ENCODE data around the gene LRRK2.
"Not testable (repeated sequence)": the region's sequence is repeated elsewhere in the genome, so short reads cannot be mapped to it uniquely, and the experiment has no call there.

Gene LRRK2

DNA sequence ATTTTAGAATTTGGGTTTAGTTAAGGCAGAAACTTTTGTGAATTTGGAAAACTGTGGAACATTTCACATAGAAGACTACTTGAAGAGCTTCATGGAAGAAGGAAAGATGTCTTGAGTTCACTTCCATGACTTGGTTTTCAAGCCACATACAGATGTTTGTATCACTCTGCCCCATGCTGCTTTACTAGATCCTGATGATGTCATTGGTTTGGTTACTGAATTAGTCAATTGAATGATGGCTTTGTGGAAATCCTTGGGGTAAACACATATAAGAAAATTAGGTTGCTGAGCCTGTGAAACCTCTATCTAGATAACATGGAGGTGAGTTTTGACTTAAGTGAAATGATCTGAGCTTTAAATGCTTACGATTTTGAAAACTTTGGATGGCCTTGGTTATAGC is 90.6 kb downstream of the LRRK2 start:
- no peak for DNase-seq (ENCODE audit: low spot score)

DNA sequence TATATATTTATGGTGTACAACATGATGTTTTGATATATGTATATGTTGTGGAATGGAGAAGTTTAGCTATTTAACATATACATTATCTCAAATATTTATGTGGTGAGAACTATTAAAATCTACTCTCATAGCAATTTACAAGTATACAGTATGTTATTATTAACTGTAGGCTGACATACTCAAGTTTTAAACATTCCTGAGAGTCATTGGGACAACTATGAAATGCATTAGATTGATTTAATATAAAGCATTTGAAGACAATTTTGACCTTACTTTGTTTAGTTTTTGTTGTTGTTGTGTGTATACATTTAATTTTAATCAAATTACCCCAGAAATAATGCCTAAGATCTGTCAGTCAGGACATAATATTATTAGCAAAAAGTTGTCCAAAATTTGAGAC is 99.5 kb downstream of the LRRK2 start:
- no peak for DNase-seq (ENCODE audit: low spot score)

DNA sequence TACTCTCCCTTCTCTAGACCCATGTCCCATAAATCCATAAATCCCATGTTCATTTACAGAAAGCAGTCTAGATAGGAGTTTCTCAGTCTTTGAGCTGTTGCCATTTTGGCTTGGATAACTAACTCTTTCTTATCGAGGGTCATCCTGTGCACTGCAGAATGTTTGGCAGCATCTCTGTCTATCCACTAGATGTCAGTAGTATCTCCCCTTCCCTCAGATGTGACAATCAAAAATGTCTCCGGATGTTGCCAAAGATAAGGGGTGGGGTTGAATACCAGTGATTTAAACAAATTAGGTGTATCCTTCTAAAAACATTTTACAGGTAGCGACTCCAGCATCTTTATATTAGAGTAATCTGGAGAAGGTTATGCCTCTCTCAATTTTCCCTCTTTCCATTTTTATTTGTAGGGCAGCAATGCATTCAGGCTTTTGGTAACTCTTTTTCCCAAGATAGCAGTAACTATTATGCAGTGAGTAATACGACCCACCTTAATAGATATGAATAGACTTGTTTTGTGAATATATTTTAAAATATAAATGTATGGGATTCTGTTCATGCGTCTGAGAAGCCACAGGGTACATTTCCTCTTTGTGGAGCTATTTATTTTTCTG is 100.7 kb downstream of the LRRK2 start:
- DNase-seq (ENCODE audit: low spot score), result peak; percentile 57

DNA sequence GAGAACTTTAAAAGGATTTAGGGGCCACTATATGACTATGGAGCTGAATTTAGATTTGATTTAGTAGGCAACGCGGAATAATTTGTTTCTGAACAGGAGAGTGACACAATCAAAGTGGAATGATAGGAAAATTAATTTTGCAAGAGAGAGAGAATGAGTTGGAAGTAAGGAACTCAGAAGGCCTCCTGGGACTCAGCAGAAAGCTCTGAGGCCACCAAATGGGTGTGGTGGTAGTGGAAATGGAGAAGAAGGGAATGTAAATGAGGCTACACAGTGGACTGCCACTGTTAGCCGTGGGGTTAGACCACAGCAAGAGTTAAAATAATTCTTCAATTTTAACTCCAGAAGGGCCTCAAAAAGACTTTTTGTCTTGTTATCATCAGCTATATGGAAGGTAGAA is 102.7 kb downstream of the LRRK2 start:
- no peak for DNase-seq (ENCODE audit: low spot score)

DNA sequence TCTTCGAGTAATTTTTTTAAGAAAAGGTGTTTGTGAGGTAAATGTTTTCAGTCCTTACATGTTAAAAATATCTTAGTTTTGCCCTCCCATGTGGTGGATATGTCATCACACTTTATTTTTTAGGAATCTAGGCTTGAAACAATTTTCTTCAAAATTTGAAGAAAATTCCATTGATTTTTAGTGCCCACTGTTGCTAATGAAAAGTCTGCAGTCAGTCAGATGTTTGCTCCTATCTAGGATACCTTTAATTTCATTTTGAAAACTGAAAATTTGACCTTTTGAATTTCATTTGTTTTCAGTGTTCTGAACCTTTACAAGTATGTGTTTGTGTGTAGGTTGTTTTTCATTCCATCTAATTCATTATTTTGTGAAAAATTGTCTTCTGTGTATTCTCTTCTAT is 105.4 kb downstream of the LRRK2 start:
- no peak for DNase-seq (ENCODE audit: low spot score)

DNA sequence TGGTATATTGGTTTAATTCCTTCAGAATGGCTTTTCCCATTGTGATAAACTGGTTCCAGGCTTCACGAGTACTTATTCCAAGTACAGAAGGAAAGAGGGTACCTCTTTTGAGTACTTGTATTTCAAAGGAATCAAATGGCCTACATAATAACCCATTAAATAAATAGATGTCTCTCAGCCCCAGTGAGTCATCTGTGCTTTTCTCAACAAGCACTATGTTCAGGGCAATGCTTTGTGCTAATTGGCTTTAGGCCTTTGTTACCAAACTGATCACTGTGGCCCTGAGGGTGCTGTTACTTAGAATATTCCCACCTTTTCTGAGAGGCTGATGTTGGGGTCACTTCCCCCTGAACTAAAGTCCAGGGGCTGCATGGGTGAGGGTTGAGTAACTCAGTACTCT is 107.1 kb downstream of the LRRK2 start:
- no peak for DNase-seq (ENCODE audit: low spot score)

DNA sequence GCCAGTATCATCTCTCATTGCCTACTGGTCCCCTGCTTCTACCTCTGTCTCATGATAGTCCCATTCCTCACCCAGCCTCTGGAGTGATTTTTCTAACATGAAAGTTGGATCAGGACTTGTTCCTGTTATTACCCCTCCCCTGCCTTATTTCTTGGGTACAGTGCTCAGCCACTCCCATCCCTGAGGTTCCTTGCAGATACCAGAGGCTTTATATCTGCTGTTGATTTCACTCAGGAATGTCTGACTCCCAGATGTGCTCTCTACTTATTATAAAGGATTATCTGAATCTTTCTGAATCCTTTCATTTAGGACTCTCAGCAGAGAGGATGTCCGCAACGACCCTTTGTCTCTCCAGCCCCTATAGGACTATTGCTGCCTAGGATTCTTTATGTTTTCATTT is 111.2 kb downstream of the LRRK2 start:
- DNase-seq (ENCODE audit: low spot score), result no peak

DNA sequence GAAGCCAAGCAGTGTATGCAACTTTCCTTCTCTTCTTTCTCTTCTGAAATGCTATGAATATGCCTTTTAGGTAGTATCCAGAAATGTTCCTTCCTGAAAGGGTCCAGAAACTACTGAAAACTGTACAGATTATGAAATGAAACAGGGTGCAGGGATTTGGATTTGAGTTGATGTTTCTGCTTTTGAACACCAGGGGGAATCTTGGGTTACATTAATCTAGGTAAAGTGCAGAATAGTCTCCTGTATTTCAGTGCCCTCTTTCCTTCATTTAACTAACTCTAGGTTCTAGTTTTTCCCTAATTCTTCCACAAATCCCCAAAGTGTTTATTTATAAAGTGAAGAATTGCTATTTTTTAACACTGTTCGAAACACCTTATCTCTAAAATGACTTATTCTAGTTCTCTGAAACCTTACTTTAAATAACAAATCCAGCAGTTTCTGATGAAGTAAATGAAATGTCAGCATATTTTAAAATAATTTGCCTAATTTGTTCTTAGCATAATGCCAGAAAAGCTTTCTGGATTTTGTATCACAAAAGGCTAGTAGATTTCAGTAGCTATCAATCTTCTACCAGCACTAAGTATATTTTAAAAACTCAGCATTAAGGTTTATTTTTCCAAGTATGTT is 111.9 kb downstream of the LRRK2 start:
- peak; percentile 50 for DNase-seq (ENCODE audit: low spot score)

DNA sequence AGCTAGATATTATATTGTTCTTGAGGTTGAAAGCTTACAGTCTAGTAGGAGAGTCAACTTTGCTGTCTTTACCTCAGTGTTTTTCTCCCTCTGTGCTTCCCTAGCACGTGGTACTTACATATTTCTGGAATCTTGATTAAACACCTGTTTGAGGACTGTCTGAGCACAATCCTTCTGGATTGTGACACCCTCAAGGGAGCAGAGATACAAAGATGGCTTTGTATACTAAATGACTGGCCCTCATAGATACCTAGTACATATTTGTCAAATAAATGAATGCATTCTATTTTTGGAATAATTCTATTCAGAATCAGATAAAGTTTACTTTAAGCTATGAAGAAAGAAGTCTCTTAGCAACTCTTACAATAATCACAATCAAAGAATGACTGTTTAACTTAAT is 113.3 kb downstream of the LRRK2 start:
- no peak for DNase-seq (ENCODE audit: low spot score)

DNA sequence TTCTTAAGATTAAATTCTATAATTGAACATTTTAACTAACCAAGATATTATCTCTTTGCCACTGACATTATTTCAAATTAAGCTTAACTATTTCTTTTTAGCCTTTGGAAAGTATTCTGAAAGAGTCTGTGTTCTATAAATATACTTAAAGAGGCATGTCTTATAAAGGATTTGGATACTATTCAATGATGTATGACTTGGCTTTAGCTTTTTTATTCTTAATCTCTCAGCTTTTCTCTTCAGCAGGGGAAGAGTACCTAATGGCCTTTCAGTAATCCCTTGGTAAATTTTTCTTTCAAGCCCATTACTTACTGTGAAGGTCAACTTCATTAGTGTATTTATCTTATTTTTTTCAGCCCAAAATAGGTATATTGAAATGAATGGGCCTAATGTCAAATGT is 113.8 kb downstream of the LRRK2 start:
- DNase-seq (ENCODE audit: low spot score), result no peak

DNA sequence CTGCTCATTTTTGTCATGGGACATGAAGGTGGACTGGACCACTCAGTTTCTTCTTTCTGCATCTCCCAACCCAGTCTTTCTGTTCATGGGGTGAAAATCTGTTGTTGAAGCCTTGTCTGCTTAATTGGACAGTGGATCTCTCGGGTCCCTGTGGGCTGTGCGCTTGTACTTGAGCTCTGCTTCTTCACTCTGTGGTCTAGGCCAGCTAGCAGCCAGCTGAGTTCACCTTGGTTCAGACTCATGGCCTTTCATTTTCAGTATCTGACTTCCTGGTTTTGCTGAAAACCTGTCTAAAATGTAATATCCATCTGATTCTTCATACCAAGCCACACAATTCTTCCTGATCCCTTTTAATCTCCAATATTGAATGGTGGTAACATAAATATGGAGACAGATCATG is 117.2 kb downstream of the LRRK2 start:
- no peak for DNase-seq (ENCODE audit: low spot score)

DNA sequence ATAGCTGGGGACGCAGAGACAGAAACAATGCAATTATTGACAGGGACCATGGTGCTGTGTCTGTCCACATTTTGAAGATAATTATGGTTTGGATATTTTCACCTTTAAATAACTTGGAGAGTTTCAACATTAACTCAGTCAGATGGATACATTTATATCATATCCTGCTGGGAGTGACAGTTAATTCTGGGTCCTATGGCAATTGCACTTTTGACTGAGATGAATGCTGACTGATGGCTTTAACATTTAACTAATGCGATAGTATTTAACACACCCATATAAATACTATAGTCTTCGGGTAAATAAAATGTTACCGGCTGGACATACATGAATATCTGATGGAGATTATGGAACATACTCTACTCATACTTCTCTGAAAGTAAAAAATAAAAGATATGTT is 118.3 kb downstream of the LRRK2 start:
- DNase-seq (ENCODE audit: low spot score), result no peak

DNA sequence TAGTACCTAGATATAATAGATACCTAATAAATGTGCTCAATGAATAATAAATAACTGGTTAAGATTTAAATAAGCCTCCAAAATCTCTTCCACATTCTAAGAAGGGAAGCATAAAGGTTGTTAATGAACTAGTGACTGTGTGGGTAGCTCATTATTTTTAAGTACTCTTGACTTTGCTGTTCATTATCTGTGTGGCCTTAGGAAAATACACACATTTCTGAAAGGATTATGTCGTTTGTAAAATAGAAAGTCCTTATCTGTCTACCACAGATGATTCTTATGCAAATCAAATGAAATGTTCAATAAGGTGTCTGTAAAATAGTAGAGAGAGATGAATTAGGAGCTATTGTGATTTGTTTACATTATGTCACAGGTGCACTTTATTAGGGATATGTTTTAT is 119.5 kb downstream of the LRRK2 start:
- DNase-seq (ENCODE audit: low spot score), result no peak

DNA sequence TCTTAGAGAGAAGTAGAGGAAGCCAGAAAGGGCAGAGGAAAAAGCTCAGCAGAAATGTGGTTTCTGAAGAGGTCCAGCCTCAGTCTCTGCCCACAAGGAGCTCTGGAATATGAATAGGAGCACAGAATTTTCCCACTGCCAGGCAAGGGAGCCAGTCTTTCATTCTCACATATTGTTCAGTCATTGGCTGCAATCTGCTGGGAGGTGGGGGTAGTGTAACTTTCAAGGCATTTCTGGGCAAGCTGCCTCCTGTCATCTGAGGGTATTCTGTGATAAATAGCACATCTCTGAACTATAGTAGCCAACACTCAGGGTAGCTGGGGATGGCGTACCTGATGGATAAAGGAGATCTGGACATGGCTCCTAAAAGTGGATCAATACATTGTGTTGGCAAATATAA is 127.2 kb downstream of the LRRK2 start:
- DNase-seq (ENCODE audit: low spot score), result no peak

DNA sequence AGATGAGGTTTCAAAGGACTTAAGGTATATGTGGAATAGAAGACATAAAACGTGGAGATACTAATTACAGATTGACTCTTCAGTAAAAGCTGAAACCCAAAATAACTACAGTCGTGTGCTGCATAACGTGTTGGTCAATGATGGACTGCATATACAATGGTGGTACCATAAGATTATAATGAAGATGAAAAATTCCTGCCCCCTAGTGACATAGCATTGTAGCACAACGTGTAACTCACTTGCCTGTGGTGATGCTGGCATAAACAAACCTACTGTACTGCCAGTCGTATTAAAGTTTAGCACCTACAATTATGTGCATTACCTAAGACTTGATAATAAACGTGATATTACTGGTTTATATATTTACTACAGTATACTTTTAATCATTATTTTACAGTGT is 150.3 kb downstream of the LRRK2 start:
- no peak for DNase-seq (ENCODE audit: low spot score)

DNA sequence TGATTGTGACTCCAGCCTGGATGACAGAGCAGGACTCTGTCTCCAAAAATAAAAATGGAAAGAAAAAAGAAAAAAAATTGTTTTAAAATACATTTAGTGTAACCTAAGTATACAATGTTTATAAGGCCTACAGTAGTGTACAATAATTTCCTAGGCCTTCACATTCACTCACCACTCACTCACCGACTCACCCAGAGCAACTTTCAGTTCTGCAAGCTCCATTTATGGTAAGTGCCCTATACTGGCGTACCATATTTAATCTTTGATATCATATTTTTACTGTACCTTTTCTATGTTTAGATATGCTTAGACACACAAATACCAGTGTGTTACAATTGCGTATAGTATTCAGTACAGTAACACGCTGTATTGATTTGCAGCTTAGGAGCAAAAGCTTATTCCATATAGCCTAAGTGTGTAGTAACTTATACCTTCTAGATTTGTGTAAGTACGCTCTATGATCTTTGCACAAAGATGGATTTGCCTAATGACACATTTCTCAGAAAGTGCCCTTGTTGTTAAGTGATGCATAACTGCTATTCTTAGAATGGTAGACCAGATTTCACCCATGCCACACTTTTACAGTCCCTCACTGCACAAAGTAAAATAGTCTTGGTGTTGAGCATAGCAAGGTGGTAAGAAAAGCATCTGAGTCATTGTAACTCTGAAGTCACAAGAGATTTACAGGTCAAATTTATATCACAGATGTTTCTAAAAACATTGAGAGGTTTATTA is 151.9 kb downstream of the LRRK2 start:
- no peak for DNase-seq (ENCODE audit: low spot score)

DNA sequence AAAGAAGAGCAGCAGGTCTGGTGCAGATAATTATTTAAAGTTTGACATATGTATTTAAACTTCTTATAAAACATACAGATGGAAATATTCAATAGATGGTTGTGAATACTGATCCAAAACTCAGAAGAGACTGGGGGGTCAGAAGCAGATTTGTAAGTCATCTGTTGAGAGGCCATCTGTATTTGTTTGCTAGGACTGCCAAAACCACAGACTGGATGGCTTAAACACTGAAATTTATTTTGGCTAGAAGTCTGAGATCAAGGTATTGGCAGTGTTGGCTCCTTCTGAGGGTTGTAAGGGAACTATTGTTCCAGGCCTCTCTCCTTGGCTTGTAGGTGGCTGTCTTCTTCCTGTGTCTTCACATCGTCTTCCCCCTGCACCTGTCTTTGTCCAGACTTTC is 153.9 kb downstream of the LRRK2 start:
- DNase-seq (ENCODE audit: low spot score), result no peak

DNA sequence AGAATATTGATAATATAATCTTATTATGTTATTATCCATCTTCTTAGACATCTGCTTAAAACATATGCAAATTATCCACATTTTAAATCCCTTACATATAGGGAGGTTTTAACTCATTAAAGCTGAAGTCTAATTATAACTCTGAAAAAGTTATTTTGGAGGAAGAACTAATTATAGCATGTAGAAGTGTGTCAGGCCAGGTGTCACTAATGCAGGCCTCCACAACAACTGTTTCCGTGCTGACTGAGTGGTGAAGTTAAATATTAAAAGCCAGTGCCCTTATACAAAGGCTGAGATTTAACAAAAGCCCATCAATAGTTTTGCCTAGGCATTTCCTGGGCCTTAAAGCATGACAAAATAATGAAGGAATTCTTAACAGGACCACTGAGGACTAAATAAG is 157.4 kb downstream of the LRRK2 start:
- DNase-seq (ENCODE audit: low spot score), result no peak

DNA sequence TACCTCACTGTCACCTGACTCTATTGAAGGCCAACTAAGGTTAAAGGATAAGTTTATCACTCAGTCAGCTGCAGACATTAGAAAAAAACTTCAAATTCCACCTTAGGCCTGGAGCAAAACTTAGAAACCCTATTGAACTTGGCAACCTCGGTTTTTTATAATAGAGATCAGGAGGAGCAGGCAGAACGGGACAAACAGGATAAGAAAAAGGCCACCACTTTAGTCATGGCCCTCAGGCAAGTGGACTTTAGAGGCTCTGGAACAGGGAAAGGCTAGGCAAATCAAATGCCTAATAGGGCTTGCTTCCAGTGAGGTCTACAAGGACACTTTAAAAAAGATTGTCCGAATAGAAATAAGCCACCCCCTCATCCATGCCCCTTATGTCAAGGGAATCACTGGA is 162.5 kb downstream of the LRRK2 start:
- not testable (repeated sequence) for DNase-seq (ENCODE audit: low spot score)

DNA sequence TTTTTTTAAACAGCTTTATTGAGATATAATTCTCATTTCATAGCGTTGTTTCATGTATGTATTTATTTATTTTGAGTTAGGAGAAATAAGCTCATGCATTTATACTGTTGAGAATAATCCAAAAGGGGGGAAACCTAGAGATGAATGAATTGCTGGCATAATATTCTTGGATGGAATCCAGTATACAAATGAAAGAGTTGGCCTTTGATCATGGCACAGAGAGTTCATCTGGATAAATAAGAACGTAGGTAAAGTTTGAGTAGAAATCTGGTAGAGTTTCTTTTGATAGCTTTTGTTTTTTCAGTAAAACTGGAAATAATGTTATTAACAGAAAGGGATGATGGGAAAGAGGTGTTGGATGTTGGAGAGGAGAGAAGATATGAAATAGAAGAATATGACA is 166.2 kb downstream of the LRRK2 start:
- DNase-seq (ENCODE audit: low spot score), result no peak

DNA sequence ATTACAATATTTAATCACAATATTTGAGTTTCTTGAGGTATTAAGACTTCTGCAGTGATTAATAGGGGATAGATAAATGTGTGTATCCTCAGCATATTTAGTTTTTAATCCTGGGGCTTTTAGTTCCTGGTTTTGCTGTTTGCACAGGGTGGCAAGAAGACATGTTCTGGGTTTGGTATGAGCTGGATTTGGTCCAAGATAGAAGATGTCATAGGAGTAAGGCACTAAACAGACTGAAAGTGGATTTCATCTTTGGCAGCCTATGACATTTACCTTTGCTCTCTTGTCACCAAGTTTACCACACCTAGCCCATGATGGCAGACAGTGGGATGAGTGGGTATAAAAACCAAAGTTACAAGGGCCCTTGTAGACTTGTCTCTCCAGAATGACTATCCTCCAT is 168.2 kb downstream of the LRRK2 start:
- DNase-seq (ENCODE audit: low spot score), result no peak

DNA sequence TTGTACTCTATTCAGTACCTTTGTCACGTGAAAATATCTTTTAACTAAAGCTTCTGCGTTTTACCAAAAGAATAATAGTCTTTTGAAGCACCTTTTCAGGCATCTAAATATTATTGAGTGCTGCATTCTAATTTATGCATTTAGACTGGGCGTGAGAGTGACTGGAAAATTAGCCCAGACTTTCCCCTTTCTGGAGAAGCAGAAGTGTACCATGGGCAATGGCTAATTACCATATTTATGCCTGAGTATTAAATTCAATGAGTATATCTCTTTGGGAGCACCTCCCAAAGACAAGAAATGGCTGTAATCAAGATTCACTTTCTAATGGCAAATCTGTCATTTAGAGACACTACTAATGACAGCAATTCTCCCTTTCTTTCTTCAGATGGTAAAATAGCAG is 174.9 kb downstream of the LRRK2 start:
- DNase-seq (ENCODE audit: low spot score), result no peak

DNA sequence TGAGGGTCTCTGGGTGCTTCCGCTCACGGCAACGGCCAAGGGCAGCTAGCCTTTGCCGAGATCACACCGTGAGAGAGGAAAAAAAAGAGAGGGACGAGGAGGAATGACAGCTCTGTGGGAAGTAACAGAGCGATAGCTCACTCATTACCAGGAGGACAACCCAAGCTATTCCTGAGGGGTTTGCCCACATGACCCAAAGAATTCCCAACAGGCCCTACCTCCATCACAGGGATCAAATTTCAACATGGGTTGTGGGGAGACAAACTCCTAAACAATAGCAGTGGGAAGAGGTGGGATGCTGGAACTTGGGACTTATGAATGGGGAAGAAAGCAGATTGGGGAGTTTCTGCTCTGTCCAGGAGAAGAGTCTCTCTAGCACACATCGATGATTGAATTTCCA is 180.6 kb downstream of the LRRK2 start:
- no peak for DNase-seq (ENCODE audit: low spot score)

All from D341Med (cell line).